Type B pancreatic cell (in vitro differentiated cells): ENCODE data around the gene IBA57. TPM values are rescaled to one million over a fixed set of nuclear protein-coding genes. Genes with fewer than 3 reads are reported as not detected.

Experiments
- DNase-seq: peaks from one replicate; pipeline ENCODE4 v3.0.0; 2021; ENCODE audit warnings: mixed read lengths; ENCODE audit not compliant: unreplicated experiment; ENCODE audit errors: extremely low spot score
- H3K27ac Mint-ChIP-seq: 2 replicates; pipeline ENCODE4 v1.8.0; 2021; ENCODE audit warnings: mild to moderate bottlenecking, mixed read lengths
- H3K27me3 Mint-ChIP-seq: 2 replicates; pipeline ENCODE4 v1.8.0; 2021; ENCODE audit warnings: mixed read lengths
- H3K36me3 Mint-ChIP-seq: 2 replicates; pipeline ENCODE4 v1.8.0; 2021; ENCODE audit warnings: mixed read lengths
- H3K4me1 Mint-ChIP-seq: one replicate; pipeline ENCODE4 v1.8.0; 2021; ENCODE audit warnings: mixed read lengths; ENCODE audit not compliant: unreplicated experiment
- H3K4me3 Mint-ChIP-seq: 2 replicates; pipeline ENCODE4 v1.8.0; 2021; ENCODE audit warnings: mild to moderate bottlenecking, mixed read lengths
- H3K9me3 Mint-ChIP-seq: 2 replicates; pipeline ENCODE4 v1.8.0; 2021; ENCODE audit warnings: mixed read lengths
- total RNA-seq: library from RNA; stranded (reverse); gene quantifications from 2 replicates; pipeline ENCODE4 v1.2.1, GENCODE V29; 2021; ENCODE audit warnings: low replicate concordance
- TF ChIP-seq, protein P1 (sequence below): fragments of 200-600 bp; sonication (generic); conservative IDR thresholded peaks from 2 replicates; pipeline ENCODE4 v1.5.0; 2021; ENCODE audit warnings: antibody characterized with exemption, mild to moderate bottlenecking

The IBA57 gene
- total RNA-seq, 1 donor from 2014 or later, result 9.5 TPM

- no peak for DNase-seq
- TF ChIP-seq, protein P1, sequence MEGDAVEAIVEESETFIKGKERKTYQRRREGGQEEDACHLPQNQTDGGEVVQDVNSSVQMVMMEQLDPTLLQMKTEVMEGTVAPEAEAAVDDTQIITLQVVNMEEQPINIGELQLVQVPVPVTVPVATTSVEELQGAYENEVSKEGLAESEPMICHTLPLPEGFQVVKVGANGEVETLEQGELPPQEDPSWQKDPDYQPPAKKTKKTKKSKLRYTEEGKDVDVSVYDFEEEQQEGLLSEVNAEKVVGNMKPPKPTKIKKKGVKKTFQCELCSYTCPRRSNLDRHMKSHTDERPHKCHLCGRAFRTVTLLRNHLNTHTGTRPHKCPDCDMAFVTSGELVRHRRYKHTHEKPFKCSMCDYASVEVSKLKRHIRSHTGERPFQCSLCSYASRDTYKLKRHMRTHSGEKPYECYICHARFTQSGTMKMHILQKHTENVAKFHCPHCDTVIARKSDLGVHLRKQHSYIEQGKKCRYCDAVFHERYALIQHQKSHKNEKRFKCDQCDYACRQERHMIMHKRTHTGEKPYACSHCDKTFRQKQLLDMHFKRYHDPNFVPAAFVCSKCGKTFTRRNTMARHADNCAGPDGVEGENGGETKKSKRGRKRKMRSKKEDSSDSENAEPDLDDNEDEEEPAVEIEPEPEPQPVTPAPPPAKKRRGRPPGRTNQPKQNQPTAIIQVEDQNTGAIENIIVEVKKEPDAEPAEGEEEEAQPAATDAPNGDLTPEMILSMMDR, result no peak
- Mint-ChIP-seq H3K9me3 (no peaks in the 10 kb centered on the region), H3K36me3 (no peaks in the 10 kb centered on the region), H3K27ac (no peak overlapping the region), H3K4me3 (no peak overlapping the region), H3K4me1 (no peaks in the 10 kb centered on the region), H3K27me3 (peaks cover 10% of the 10 kb centered on the region)
Observed at GRCh38 chr1:228122921-228123441, 42.6 kb upstream of the IBA57 start.

- Mint-ChIP-seq H3K9me3 (no peaks in the 10 kb centered on the region), H3K4me3 (no peak overlapping the region), H3K27me3 (peaks cover 10% of the 10 kb centered on the region), H3K27ac (no peak overlapping the region), H3K4me1 (no peaks in the 10 kb centered on the region), H3K36me3 (no peaks in the 10 kb centered on the region)
- TF ChIP-seq, protein P1, result no peak
- DNase-seq, result no peak
Observed at GRCh38 chr1:228123505-228123904, 42.1 kb upstream of the IBA57 start.

GRCh38 chr1:228125185-228125584 is 40.4 kb upstream of the IBA57 start:
- Mint-ChIP-seq H3K4me1 (no peaks in the 10 kb centered on the region), H3K36me3 (no peaks in the 10 kb centered on the region), H3K4me3 (no peak overlapping the region), H3K27me3 (peaks cover 10% of the 10 kb centered on the region), H3K27ac (no peak overlapping the region), H3K9me3 (no peaks in the 10 kb centered on the region)
- TF ChIP-seq, protein P1, result no peak
- DNase-seq, result no peak

- peak overlapping the region; percentile 94 for H3K4me3 Mint-ChIP-seq
Observed at GRCh38 chr1:228131766-228132165, 33.8 kb upstream of the IBA57 start.

DNA sequence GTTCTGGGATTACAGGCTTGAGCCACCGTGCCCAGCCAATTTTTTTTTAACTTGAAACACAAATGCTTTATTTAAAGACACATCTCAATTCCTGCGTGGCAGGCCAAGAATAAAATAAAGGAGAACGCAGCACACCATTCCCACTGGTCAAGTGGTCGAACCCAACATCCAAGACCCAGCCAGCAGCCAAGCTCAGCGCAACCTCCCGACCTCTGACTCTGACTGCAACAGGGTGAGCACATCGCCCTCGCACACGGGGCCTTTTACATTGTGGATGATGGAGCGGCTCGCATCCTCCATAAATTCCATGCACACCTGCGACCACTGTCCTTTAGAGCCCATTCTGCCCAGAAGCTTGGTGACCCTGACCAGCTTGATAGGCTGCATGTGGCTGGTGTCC is 31.0 kb upstream of the IBA57 start:
- Mint-ChIP-seq H3K9me3 (no peaks in the 10 kb centered on the region), H3K36me3 (no peaks in the 10 kb centered on the region), H3K4me1 (peaks cover 7% of the 10 kb centered on the region), H3K27ac (no peak overlapping the region), H3K27me3 (peaks cover 33% of the 10 kb centered on the region), H3K4me3 (no peak overlapping the region)
- no peak for DNase-seq
- TF ChIP-seq, protein P1, result no peak

More at GRCh38 chr1:228131766-228132165, 33.8 kb upstream of the IBA57 start:
- H3K27me3 Mint-ChIP-seq, result peaks cover 23% of the 10 kb centered on the region
- H3K36me3 Mint-ChIP-seq, result no peaks in the 10 kb centered on the region
- peaks cover 7% of the 10 kb centered on the region for H3K4me1 Mint-ChIP-seq
- TF ChIP-seq, protein P1, result no peak
- no peaks in the 10 kb centered on the region for H3K9me3 Mint-ChIP-seq
- no peak for DNase-seq
- peak overlapping the region; percentile 95 for H3K27ac Mint-ChIP-seq

DNA sequence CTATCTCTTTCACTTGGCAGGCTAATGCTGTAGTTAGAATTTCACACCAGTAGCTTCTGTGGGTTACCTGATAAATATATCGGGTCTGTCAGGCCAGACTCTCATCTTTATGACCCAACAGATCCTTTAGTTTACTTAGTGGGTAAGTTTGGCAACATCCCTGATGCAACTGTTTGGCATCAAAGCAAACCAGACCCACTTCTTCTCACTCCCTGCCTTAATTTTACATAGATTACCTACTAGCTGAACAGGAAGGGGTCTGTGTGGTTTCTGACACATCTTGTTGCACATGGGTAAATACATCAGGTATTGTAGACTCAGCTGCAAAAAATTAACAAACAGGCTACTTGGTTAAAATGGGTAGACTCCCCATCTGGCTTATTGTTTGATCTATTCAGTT is 28.7 kb upstream of the IBA57 start:
- TF ChIP-seq, protein P1, result no peak
- Mint-ChIP-seq H3K4me1 (no peaks in the 10 kb centered on the region), H3K27me3 (peaks cover 33% of the 10 kb centered on the region), H3K9me3 (no peaks in the 10 kb centered on the region), H3K27ac (no peak overlapping the region), H3K4me3 (no peak overlapping the region), H3K36me3 (no peaks in the 10 kb centered on the region)
- DNase-seq, result no peak
